Measurements from ENCODE around the gene MYOM1.

DNA sequence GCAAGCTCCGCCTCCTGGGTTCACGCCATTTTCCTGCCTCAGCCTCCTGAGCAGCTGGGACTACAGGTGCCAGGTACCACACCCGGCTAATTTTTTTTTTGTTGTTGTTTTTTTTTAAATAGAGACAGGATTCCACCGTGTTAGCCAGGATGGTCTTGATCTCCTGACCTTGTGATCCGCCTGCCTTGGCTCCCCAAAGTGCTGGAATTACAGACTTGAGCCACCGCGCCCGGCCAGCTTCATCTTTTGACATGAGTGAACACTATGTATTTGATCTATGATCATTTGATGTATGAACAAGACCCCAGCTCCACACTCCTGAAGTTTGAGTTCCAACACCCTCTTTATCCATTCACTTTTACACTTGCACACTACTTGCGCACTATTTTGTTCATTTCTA is 163.5 kb downstream of the MYOM1 start:
- TF ChIP-seq, protein P1, sequence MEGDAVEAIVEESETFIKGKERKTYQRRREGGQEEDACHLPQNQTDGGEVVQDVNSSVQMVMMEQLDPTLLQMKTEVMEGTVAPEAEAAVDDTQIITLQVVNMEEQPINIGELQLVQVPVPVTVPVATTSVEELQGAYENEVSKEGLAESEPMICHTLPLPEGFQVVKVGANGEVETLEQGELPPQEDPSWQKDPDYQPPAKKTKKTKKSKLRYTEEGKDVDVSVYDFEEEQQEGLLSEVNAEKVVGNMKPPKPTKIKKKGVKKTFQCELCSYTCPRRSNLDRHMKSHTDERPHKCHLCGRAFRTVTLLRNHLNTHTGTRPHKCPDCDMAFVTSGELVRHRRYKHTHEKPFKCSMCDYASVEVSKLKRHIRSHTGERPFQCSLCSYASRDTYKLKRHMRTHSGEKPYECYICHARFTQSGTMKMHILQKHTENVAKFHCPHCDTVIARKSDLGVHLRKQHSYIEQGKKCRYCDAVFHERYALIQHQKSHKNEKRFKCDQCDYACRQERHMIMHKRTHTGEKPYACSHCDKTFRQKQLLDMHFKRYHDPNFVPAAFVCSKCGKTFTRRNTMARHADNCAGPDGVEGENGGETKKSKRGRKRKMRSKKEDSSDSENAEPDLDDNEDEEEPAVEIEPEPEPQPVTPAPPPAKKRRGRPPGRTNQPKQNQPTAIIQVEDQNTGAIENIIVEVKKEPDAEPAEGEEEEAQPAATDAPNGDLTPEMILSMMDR (IDR thresholded peaks at IDR 0.05 in 8 of 11, conservative IDR thresholded peaks at IDR 0.05 in 3 of 11), result no peak
- TF ChIP-seq POLR2A (IDR thresholded peaks at IDR 0.05), result no peak
- no peak for TF ChIP-seq POLR2AphosphoS5 (IDR thresholded peaks at IDR 0.05)

All from spleen (tissue), 7 donors.